Mesenchymal stem cell (in vitro differentiated cells and primary cell): ENCODE measurements around the gene ZRANB1.
A peak's percentile ranks its signal among the peaks of the same experiment; 100 is the strongest.

Experiments used
- DNase-seq: peaks from one replicate; pipeline ENCODE4 v3.0.0-alpha.2; 2013
- H2AFZ ChIP-seq: one replicate; pipeline ENCODE4 v1.6.1; 2013; ENCODE audit warnings: low read depth, mild to moderate bottlenecking, control low read depth, inconsistent platforms, low read length, moderate library complexity
- H2AK5ac ChIP-seq: 2 replicates; pipeline ENCODE4 v1.6.1; 2013; ENCODE audit warnings: low read length, moderate library complexity, mild to moderate bottlenecking, inconsistent platforms; ENCODE audit not compliant: severe bottlenecking
- H2BK120ac ChIP-seq: one replicate; pipeline ENCODE4 v1.6.1; 2013; ENCODE audit warnings: low read depth, mild to moderate bottlenecking, inconsistent platforms, low read length, moderate library complexity
- H2BK12ac ChIP-seq, 2 experiments: one replicate each; pipeline ENCODE4 v1.6.1; 2013; ENCODE audit warnings: inconsistent platforms in 2 of 2, low read length in 2 of 2, mild to moderate bottlenecking in 2 of 2, moderate library complexity in 2 of 2, control low read depth in 1 of 2
- H2BK15ac ChIP-seq: one replicate; pipeline ENCODE4 v1.6.1; 2013; ENCODE audit warnings: mild to moderate bottlenecking, low read depth, inconsistent platforms; ENCODE audit not compliant: poor library complexity, severe bottlenecking
- H2BK5ac ChIP-seq: 2 replicates; pipeline ENCODE4 v1.6.1; 2013; ENCODE audit warnings: low read depth, mild to moderate bottlenecking, low read length, control low read depth, inconsistent platforms; ENCODE audit not compliant: poor library complexity, severe bottlenecking
- H3K14ac ChIP-seq, 2 experiments: one replicate each; pipeline ENCODE4 v1.6.1; 2013; ENCODE audit warnings: inconsistent platforms in 2 of 2, low read length in 2 of 2, control low read depth in 1 of 2, mild to moderate bottlenecking in 1 of 2, moderate library complexity in 1 of 2
- H3K18ac ChIP-seq, 2 experiments: one replicate each; pipeline ENCODE4 v1.6.1; 2013; ENCODE audit warnings: inconsistent platforms in 2 of 2, low read length in 2 of 2, control low read depth in 1 of 2, low read depth in 1 of 2, mild to moderate bottlenecking in 1 of 2
- H3K23ac ChIP-seq, 2 experiments: one replicate each; pipeline ENCODE4 v1.6.1; 2013; ENCODE audit warnings: inconsistent platforms in 2 of 2, low read length in 2 of 2, mild to moderate bottlenecking in 2 of 2, moderate library complexity in 2 of 2, control low read depth in 1 of 2
- H3K27ac ChIP-seq: 2 replicates; pipeline ENCODE4 v1.5.1; 2013; ENCODE audit warnings: mild to moderate bottlenecking, moderate library complexity, low read length, control low read depth, inconsistent platforms; ENCODE audit not compliant: poor library complexity, severe bottlenecking
- H3K27me3 ChIP-seq, 2 experiments: 2 replicates each; pipeline versions ENCODE4 v1.6.1 to v1.7.0; 2013; ENCODE audit warnings: low read length in 2 of 2, mild to moderate bottlenecking in 2 of 2, moderate library complexity in 2 of 2, control low read depth in 1 of 2, inconsistent platforms in 1 of 2; ENCODE audit not compliant: control insufficient read depth in 1 of 2, insufficient read depth in 1 of 2
- H3K36me3 ChIP-seq, 2 experiments: 2 replicates each; pipeline versions ENCODE4 v1.6.1 to v1.7.0; 2013; ENCODE audit warnings: low read length in 2 of 2, control low read depth in 1 of 2, inconsistent platforms in 1 of 2, low read depth in 1 of 2, mild to moderate bottlenecking in 1 of 2; ENCODE audit not compliant: insufficient read depth in 2 of 2, control insufficient read depth in 1 of 2
- H3K4ac ChIP-seq, 2 experiments: one replicate each; pipeline ENCODE4 v1.6.1; 2013; ENCODE audit warnings: inconsistent platforms in 2 of 2, low read length in 2 of 2, mild to moderate bottlenecking in 2 of 2, moderate library complexity in 2 of 2, control low read depth in 1 of 2, low read depth in 1 of 2
- H3K4me1 ChIP-seq: 2 replicates; pipeline ENCODE4 v1.6.1; 2013; ENCODE audit warnings: low read depth, low read length, control low read depth; ENCODE audit not compliant: control insufficient read depth, insufficient read depth
- H3K4me2 ChIP-seq: 2 replicates; pipeline ENCODE4 v1.6.1; 2013; ENCODE audit warnings: low read length, mild to moderate bottlenecking, inconsistent platforms; ENCODE audit not compliant: poor library complexity, severe bottlenecking
- H3K4me3 ChIP-seq, 2 experiments: 2 replicates each; pipeline versions ENCODE4 v1.5.1 to v1.7.0; 2013; ENCODE audit warnings: low read length in 2 of 2, mild to moderate bottlenecking in 2 of 2, control low read depth in 1 of 2, low read depth in 1 of 2; ENCODE audit not compliant: insufficient read depth in 1 of 2
- H3K79me1 ChIP-seq: replicated peaks from 2 replicates; pipeline ENCODE4 v1.6.1; 2013; ENCODE audit warnings: mild to moderate bottlenecking, control low read depth, low read length, inconsistent platforms; ENCODE audit not compliant: poor library complexity, severe bottlenecking
- H3K9ac ChIP-seq: 2 replicates; pipeline ENCODE4 v1.7.0; 2013; ENCODE audit warnings: mild to moderate bottlenecking, low read length, moderate library complexity
- H3K9me3 ChIP-seq: 2 replicates; pipeline ENCODE4 v1.7.0; 2013; ENCODE audit warnings: mild to moderate bottlenecking, low read length; ENCODE audit not compliant: control insufficient read depth
- H4K8ac ChIP-seq: one replicate; pipeline ENCODE4 v1.6.1; 2013; ENCODE audit warnings: inconsistent platforms, mild to moderate bottlenecking, low read length, moderate library complexity
- H4K91ac ChIP-seq: one replicate; pipeline ENCODE4 v1.6.1; 2013; ENCODE audit warnings: mild to moderate bottlenecking, low read length, inconsistent platforms
- WGBS: methylation state at CpG from one replicate; pipeline ENCODE4 v1.1.7; 2013; ENCODE audit warnings: mixed read lengths; 5-methylcytosine and 5-hydroxymethylcytosine counted together

The ZRANB1 gene

DNA sequence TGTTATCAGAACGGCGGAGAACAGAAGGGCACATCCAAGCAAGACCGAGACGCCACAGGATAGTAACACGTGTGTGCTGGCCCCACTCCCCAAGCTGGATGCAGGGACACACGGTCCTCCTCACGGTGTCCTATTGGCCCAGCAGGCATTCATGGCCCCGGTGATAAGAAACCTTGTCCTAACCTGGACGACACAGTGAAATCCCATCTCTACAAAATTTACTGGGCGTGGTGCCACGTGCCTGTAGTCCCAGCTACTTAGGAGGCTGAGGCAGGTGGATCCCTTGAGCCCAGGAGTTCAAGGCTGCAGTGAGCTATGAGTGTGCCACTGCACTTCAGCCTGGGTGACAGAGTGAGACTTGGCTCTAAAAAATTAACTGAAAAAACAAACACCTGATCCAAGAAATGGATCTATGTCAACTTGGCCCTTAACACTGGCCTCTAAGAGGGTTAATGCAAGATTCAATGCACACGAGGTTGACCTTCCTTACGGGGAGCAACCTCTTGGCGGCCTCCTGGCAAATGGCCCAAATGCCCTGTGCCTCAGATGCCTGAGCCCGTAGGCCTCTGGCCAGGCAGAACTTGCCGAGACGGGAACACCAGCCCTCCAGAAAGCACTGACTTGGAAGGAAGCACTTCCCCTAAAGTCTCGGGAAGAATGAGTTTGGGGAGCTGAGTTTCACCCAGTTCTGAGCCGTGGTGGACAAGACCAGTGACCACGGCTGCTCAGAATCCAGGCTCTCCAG lies 72.3 kb downstream of the ZRANB1 start:
- H2AK5ac ChIP-seq: no peak overlapping the region
- H2BK12ac ChIP-seq: no peak overlapping the region
- H2BK120ac ChIP-seq: no peak overlapping the region
- H2AFZ ChIP-seq: no peak overlapping the region
- no peak overlapping the region for H3K18ac ChIP-seq
- 95% methylated on average over 20 of the region's 20 CpGs for WGBS
- no peak overlapping the region for H3K27ac ChIP-seq
- H3K4ac ChIP-seq: no peak overlapping the region
- H2BK15ac ChIP-seq: no peak overlapping the region
- peaks cover 20 to 62% of the 10 kb centered on the region in 2 experiments for H3K36me3 ChIP-seq
- H3K14ac ChIP-seq: no peak overlapping the region
- no peak overlapping the region for H3K4me2 ChIP-seq
- peaks cover 76% of the 10 kb centered on the region for H3K79me1 ChIP-seq
- H3K4me3 ChIP-seq: no peak overlapping the region
- H2BK5ac ChIP-seq: no peak overlapping the region
- no peak overlapping the region for H3K9ac ChIP-seq
- no peak overlapping the region for H3K23ac ChIP-seq
- no peaks in the 10 kb centered on the region for H3K9me3 ChIP-seq
- no peak for DNase-seq
- no peaks in the 10 kb centered on the region for H3K27me3 ChIP-seq
- no peak overlapping the region for H4K91ac ChIP-seq
- H3K4me1 ChIP-seq: peaks cover 17% of the 10 kb centered on the region
- H4K8ac ChIP-seq: no peak overlapping the region

DNA sequence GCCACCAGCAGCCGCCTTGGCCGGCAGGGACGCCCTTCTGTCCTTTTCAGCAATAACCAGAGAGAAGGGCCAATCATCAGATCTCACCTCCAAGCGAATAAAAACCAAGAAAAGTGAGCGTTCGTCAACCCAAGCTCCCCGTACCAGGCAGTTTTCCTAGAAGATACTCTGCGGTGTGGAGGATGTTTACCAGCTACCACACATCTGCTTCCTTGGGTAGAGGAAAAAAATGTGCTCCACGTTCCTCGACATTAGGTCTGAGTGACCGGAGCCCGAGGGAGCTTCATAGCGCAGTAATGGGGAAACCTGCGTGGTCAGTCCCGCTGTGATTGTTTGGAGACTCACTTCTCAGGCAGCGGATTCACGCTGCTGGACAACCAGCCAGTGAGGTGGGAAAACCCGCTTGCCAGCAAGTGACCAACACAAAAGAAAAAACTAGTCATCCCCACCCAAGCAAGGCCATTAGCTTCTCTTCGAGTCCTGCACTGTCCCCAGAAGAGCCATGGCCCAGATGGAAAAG lies 73.0 kb downstream of the ZRANB1 start:
- H3K27me3 ChIP-seq: no peaks in the 10 kb centered on the region
- no peak overlapping the region for H2BK15ac ChIP-seq
- no peak overlapping the region for H3K14ac ChIP-seq
- no peak overlapping the region for H2AK5ac ChIP-seq
- no peak overlapping the region for H3K27ac ChIP-seq
- H2BK120ac ChIP-seq: no peak overlapping the region
- H2AFZ ChIP-seq: no peak overlapping the region
- no peak overlapping the region for H3K4ac ChIP-seq
- H2BK5ac ChIP-seq: no peak overlapping the region
- peak overlapping the region; percentile 67 for H3K9ac ChIP-seq
- peak overlapping the region in 1 of 2 experiments; percentile 44 for H3K4me3 ChIP-seq
- H3K4me1 ChIP-seq: peaks cover 17% of the 10 kb centered on the region
- peaks cover 18 to 58% of the 10 kb centered on the region in 2 experiments for H3K36me3 ChIP-seq
- H3K9me3 ChIP-seq: no peaks in the 10 kb centered on the region
- H3K79me1 ChIP-seq: peaks cover 72% of the 10 kb centered on the region
- no peak overlapping the region for H3K18ac ChIP-seq
- H4K8ac ChIP-seq: no peak overlapping the region
- no peak overlapping the region for H3K4me2 ChIP-seq
- no peak overlapping the region for H2BK12ac ChIP-seq
- 98% methylated on average over 19 of the region's 19 CpGs for WGBS
- DNase-seq: no peak
- no peak overlapping the region for H3K23ac ChIP-seq
- no peak overlapping the region for H4K91ac ChIP-seq

DNA sequence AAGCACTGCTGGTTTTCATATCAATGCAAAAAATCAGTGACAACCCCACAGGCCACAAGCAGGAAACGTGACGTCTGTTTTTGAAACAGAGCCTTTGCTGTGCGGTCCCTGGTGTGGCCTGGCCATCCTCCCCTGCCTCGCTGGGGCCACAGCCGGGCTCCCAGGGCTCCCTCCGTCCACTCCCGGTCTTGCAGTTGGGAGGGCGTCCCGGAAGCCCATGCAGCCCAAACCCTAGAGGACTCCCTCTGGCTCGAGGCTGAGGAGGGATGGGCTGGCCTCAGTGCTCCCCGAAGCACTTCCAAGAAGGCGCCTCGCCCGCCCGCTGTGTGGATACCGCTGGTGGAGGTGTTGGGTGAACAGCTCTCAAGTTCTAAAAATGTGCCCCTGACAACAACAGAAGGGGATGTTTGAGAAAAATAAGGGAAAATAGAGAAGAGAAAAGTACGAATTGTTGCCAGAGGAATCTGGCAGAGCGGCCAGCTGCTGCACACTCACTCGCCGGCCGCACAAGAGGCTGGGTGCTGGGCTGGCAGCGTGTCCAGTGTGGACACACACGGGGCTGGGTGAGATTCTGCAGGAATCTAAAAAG lies 73.5 kb downstream of the ZRANB1 start:
- Histone ChIP-seq H3K4me2 (no peak overlapping the region), H3K79me1 (peaks cover 74% of the 10 kb centered on the region), H3K36me3 (peaks cover 21 to 63% of the 10 kb centered on the region in 2 experiments), H3K27ac (no peak overlapping the region), H3K4ac (no peak overlapping the region), H3K9me3 (no peaks in the 10 kb centered on the region), H2BK15ac (no peak overlapping the region), H4K91ac (no peak overlapping the region), H2AFZ (no peak overlapping the region), H3K14ac (no peak overlapping the region), H3K18ac (no peak overlapping the region), H2BK120ac (no peak overlapping the region), H2AK5ac (no peak overlapping the region), H2BK5ac (no peak overlapping the region), H3K4me3 (peak overlapping the region in 1 of 2 experiments; percentile 44), H3K4me1 (peaks cover 18% of the 10 kb centered on the region), H3K9ac (peak overlapping the region; percentile 67), H2BK12ac (no peak overlapping the region), H3K23ac (no peak overlapping the region), H3K27me3 (no peaks in the 10 kb centered on the region), H4K8ac (no peak overlapping the region)
- DNase-seq: no peak
- 96% methylated on average over 23 of the region's 23 CpGs for WGBS

DNA sequence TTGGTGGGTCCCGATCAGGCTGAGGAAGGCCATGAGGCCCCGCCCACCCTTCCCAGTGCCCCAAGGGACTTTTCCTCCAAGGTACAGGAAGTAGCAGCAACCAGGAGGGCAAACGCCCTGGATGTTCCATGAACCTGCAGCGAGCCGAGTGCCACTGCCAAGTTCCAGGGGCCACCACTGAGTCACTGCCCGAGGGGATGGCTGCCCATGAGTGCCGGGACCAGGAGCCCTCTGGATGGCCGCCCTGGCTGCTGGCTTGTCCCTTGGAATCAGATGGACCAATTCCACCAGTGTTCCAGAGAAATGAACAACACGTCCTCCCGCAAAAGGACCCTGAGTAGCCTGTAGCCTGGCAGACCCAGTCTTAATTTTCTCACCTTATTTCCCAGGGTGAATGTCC lies 74.2 kb downstream of the ZRANB1 start:
- Histone ChIP-seq H2AK5ac (no peak overlapping the region), H3K23ac (no peak overlapping the region), H3K79me1 (peaks cover 74% of the 10 kb centered on the region), H2BK15ac (no peak overlapping the region), H3K9ac (peak overlapping the region; percentile 67), H3K4me1 (peaks cover 22% of the 10 kb centered on the region), H4K8ac (no peak overlapping the region), H2BK12ac (no peak overlapping the region), H3K18ac (no peak overlapping the region), H3K4me2 (no peak overlapping the region), H3K9me3 (no peaks in the 10 kb centered on the region), H3K36me3 (peaks cover 27 to 69% of the 10 kb centered on the region in 2 experiments), H3K27ac (no peak overlapping the region), H3K4me3 (peak overlapping the region in 1 of 2 experiments; percentile 49), H2BK120ac (no peak overlapping the region), H3K14ac (no peak overlapping the region), H3K4ac (no peak overlapping the region), H2AFZ (no peak overlapping the region), H2BK5ac (no peak overlapping the region), H3K27me3 (no peaks in the 10 kb centered on the region), H4K91ac (no peak overlapping the region)
- WGBS: 90% methylated on average over 10 of the region's 10 CpGs
- DNase-seq: no peak
